HG03095 (cell line): ENCODE measurements around the gene MAPK13.
"Not testable (repeated sequence)": the region's sequence is repeated elsewhere in the genome, so short reads cannot be mapped to it uniquely, and the experiment has no call there.

Experiments used
- ATAC-seq: cut with Tn5 transposase; IDR thresholded peaks from one replicate; pipeline ENCODE4 v1.9.1; 2021; ENCODE audit warnings: moderate library complexity; ENCODE audit not compliant: unreplicated experiment

Gene MAPK13

DNA sequence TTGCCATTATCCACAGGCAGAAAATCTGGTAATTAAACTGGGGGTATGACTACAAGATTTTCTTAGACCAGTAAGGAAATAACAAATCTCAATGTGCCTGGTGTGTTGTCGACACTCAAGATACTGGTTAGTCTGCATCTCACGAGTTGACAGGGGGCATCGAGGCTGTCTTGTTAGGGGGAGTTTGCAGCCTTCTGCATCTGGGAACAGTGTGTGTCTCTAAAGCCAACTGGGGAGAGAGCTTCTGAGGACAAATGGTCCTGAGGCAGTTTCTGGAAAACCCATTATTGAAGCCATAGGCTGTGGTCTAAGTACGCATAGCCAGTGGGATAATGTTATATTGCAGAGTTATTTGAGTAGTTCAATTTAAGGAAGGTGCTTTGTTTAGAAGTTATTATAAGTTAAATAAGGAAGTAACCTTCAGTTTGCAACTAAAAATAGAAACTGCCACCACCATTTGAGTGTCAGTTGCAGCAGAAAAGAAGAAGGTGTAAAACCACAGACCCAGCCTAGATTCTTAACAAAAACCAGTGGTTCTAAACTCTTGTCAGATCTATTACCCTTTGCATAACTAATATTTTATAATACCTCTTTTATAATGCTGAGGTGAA is 15.4 kb upstream of the MAPK13 start:
- ATAC-seq, result no peak

DNA sequence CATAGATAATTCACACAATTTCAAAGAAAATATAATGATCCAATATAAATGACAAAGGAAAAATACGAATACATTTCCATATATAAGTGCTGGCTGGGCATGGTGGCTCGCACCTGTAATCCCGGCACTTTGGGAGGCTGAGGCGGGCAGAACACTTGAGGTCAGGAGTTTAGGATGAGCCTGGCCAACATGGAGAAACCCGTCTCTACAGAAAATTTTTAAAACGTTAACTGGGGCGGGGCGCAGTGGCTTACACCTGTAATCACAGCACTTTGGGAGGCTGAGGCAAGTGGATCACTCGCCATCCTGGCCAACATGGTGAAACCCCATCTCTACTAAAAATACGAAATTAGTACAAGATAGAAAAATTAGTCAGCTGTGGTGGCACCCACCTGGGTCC is 14.9 kb upstream of the MAPK13 start:
- ATAC-seq, result no peak

DNA sequence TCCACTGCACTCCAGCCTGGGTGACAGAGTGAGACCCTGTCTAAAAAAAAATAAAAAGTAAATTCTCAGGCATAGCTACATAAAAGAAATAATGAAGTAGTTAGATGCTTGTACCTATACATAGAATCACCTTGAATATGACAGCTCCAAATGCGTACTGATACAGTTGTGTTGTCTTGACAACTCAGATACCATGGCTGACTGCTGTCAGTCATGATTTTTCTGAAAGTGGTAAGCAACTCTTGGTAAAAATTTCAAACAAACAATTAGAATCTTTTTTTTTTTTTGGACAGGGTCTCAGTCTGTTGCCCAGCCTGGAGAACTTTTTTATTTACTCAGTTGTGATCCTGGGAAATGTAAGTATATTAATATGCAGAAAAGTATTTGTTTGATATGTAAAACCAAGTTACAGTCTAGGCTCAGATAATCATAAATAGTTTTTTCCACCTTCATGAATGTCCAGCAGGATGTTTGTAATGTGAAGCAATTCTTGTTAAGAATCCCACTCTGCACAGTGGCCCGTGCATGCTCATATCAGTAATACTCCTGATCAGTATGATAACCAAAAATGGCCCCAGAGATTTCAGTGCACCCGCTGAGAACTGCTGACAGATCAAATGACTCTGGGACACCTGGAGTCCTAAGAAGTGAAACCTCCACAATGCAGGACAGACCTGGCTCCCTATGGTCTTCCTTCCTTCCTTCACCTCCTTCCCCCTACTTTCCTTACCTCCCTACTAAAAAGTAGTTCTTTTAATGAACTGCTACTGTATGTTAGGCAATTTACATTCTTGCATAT is 14.0 kb upstream of the MAPK13 start:
- ATAC-seq, result no peak

DNA sequence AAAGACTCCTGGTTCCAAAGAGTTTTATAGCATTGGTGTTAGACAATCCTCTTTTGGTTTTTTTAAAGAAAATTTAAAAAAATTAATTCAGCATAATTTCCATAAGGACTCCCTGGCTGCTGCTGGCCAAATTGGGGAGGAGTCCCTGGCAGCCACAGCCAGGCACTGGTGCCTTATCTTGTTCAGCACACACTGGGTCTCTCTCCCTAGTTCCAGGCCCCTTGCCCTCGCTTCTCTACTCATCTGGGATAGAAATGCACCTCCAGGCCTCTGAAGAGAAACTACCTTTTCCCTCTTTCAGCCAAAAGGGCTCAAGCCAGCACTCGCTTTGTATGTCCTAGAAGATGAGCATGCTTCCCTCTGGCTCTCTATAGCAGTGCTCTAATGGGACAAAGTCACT is 13.4 kb upstream of the MAPK13 start:
- ATAC-seq, result no peak

DNA sequence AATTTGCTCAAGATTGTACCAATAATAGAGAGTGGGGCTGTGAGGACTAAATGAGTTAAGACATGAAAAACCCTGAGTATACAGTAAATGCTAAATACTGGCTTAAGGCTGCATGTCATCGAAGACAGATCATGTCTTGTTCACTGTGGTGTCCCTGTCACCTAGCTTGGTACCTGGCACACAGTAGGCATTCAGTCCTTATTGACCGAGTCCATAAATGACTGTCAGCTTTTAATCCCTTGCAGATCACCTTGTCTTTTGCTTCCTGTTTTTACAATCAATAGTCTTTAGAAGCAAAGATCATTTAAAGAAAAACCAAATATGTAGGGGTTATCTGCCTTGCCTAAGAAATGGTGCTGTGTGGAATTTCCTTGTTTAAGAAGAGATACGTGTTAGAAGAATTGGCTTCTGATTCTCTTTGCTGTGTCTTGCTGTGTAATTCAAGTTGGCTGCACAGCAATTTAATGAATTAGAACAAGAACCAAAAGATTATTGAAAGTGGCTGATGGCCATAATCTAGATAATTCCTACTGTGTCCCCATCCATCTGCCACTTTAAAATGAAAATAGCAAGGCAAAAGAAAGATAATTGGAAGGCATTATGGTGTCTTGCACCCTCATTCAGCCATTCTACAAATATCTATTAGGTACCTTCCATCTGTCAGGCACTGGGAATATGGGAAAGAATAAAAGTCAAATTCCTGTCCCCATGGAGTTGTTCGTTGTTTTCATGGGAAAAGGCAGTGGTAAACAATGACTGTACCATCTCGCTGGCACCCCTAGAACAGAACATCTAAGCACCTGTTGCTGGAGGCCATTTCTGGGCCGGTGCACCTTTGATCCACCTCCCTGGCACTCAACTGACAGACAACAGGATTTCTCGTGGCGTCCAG is 12.4 kb upstream of the MAPK13 start:
- no peak for ATAC-seq

DNA sequence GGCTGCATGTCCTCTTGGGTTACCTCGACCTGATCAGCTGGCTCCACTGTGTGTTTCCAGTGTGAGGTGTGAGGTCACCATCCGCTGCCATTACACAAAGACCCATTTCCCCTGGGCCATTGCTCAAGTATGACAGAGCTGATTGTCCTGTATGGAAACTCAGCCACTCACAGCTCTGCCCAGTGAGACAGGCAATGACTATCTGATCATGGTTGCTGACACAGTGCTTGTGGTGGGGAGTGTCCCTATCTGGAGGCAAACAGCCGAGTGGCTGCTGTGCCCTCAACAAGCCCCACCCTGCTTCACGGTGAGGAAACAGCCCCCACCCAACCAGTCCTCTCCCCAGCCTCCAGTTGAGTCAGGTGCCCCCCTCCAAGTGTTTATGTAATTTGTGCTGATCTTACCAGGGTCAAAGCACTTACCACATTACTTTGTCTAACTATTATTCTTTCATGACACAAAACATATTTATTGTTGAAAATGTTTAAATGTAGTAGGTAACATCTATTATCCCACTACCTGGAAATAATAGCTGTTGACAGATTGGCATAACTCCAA is 11.7 kb upstream of the MAPK13 start:
- ATAC-seq, result no peak

DNA sequence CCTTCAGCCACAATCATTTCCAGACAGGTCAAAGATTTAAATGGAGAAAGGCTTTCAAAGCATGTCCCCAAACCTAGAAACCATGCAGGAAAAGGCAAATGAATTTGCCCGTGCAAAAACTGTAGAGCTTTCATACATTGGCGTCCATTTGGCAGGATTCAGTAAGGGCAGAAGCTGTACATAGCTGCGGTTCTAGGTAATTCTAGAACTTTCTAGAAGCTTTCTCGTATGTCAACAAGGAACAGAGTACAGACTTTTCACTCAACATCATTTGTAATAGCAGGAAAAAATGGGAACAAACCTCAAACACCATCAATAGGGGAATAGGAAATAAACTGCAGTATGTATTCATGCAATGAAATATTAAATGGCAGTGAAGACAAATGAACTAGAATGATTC is 11.1 kb upstream of the MAPK13 start:
- ATAC-seq, result no peak

DNA sequence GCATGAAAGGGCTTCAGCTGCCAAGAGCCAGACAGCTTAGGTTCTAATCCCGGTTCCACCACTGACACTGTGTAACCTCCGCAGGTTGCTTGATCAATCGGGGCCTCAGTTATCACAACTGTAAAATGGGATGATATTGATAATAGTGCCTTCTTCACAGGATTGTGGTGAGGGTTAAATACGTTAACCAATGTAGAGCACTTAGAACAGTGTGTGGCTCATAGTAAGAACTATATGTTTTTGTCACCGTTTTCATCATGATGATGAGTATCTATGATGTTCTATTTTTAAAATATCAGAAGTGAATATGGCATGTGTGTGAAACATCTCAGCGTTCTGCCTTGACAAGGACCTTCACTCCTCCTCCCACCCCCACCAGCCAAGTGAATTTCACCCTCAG is 10.3 kb upstream of the MAPK13 start:
- ATAC-seq, result no peak

DNA sequence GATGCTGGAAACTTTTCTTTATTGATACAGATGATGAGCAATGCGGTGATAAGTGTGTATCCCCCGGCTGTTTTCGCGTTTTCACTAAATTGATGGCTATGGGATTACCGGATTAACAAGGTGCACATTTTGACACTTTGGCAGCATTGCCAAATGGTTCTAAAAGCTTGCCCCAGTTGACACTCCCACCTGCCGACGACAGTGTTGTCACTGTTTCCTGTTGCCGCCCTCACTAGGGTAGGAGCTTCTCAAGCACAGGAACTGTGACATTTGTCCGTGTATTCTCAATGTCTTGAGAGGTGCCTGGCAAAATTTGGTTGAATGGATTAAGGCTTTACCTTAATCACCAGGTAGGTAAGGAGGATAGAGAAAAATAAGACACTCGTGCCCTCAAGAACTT is 9.8 kb upstream of the MAPK13 start:
- no peak for ATAC-seq

DNA sequence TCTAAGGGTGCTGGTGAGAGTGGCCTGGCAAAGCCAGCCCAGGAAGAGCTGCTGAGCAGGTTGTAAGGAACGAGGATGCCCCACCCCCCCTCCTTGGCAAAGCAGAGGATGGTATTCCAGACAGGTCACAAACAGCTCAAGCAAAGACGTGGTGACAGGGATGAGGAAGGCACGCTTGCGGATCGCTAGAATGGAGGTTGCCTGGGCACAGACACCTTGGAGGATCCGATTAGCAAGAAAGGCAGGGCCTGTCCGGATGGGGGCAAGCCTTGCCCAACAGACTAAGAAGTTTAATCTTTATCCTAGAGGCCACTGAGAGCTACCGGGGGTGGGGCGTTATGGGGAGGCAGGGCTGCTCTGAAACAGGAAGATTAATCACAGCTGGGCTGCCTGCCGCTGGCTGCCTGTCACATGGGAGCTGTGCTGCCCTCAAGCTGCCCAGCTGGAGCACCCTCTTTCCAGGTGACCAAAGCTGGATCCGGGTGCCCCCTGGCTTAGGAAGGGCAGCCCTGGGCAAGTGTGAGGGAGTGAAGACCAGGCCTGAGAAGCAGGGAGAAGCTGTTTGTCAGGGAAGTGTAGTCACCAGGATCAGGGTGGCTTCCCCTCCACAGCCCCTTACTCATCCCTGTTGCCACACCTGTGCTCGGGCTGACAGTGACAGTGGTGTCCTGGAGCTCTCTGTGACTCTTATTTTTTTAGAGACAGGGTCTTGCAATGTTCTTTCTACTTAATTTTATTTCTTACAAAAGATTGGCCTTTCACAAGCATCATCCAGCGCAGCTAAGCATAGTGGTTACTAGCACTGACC is 9.1 kb upstream of the MAPK13 start:
- no peak for ATAC-seq

DNA sequence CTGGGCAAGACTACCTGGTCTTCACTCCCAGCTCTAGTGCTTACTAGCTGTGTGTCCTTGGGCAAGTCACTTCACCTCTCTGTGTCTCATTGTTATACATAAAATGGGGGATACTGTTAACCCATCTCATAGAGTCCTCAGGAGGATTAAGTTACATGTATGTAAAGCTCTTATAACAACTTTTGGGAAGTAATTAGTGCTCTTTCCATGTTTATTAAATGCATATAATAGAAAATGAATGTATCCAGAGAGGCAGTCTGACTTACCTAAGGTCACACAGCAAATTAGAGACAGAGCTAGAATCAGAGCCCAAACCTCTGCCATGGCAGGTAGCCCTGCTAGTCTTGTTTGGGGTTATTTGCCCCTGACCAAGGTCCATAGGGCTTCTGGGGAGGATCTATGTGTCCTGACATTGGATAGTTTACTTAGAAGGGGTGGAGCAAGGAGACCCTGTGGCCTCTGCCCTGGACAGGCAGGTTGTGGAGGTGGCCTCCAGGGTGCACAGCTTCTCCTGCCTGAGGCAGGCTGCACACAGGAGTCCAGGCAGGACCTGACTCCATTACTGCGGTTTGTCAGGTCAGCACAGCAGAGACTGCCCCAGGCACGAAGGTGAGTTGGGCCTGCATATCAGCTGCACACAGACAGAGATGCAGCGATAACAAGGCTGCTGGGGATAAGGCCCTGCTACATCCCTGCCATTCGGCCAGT is 8.4 kb upstream of the MAPK13 start:
- ATAC-seq, result no peak

DNA sequence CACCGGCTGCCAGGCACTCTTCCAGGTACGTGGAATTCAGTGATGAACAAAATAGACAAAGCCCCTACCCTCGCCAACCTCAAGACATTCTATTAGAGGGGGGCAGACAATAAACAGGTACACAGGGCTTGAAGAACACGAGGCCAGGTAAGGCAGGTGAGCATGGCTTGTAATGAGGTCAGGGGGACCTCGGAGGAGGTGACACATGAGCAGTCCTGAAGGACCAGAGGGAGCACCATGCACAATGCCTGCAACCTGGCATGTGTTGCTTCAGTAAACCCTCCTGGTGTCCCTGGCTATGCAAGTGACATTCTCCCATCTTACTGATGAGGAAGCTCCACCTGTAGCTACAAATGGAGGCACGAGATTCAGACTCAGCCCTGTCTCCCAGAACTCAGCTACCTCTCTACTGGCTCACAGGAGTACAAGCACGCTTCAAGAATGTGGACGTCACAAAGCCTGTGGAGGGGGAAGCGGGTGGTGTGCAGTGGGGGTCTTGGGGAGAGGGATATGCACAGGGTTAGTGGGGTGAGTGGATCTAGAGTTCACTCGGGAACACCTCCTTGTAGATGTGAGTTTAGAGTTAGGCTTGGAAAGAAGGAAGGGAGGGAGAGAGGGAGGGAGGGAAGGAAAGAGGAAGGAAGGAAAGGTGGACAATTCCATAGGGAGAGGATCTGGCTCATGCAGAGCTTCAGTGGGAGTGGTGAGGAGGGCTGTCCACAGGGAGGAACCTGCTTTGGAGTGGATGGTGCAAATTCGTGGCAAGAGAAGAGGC is 7.6 kb upstream of the MAPK13 start:
- no peak for ATAC-seq

DNA sequence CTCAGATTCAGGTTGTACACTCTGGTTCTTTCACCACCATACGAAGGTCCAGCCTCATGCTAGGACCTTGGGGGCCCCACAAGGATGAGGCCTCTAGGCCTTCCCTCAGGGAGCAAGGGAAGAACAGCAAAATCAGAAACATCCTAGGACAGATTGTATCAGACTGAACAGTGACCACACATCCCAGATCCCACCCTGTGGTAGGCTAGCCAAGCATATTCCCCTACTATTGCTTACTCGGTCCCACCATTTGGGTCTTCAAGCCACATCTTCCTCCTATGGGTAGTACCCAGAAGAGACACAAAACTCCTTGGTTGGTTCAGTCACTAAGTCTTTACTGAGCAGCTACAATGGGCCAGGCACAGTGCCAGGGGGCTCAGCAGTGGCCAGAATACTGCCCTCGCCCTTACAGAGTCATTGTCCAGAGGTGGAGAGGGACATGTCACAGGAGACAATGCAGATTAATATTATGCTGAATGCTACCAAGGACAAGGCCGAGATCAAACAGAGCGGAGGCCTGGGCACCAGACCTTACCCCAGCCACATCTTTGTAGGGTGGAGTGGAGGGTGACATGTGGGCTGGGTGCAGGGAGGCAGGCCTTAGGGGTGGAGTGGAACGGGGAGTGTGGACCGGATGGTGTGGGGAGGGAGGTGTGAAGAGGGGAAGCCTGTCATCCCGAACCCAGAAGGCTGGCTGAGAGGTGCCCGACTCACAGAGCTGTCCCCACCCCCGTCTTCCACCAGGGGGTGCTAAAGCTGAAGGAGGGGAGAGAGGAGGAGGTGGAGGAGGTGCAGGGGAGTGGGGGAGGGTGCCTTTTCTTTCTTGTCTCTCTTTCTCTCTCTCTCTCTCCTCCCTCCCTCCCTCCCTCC is 6.8 kb upstream of the MAPK13 start:
- no peak for ATAC-seq

DNA sequence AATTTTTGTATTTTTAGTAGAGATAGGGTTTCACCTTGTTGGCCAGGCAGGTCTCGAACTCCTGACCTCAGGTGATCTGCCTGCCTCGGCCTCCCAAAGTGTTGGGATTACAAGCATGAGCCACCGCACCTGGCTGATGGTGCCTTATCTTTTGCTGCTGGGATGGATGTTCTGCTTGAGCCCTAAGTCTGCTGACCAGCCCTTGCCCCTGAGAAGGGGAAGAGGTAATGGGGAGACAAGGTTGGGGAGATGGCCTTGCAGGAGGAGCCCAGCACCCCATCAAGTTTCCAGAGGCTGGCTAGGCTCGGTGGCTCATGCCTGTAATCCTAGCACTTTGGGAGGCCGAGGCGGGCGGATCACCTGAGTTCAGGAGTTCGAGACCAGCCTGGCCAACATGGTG is 6.0 kb upstream of the MAPK13 start:
- ATAC-seq, result not testable (repeated sequence)

DNA sequence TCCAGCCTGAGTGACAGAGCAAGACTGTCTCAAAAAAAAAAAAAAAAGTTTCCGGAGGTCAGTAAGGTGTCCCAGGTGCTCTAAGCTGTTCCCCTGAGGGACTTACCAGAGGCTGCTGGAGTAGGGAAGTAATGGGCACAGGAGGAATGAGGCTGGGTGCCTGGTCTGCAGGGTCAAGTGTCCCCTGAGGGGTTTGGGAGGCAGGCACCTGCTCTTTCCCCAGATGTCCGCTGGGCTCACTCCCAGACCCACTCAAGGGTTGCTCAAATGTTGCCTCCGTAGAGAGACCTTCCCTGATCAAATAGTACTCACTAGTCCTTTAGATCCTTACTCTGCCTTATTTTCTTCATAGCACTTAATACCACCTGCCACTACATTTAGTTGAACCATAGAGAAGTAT is 5.4 kb upstream of the MAPK13 start:
- no peak for ATAC-seq

DNA sequence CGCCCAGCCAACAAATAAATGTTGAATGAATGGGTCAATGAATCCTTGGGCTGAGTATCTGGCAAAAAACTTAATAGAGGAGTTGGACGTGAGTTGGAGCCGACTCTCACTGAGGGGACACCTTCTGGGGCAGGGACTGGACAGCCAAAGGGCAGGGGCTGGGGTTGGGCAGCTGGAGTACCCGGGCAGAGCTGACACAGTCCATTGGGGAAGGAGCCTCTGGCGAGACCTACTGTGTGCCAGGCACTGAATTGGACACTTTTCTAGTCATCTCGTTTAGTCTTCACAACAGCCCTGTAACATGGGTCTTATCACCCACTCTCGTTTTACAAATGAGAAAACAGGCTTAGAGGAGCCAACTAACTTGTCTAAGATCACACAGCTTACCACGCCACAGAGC is 4.7 kb upstream of the MAPK13 start:
- ATAC-seq, result no peak

DNA sequence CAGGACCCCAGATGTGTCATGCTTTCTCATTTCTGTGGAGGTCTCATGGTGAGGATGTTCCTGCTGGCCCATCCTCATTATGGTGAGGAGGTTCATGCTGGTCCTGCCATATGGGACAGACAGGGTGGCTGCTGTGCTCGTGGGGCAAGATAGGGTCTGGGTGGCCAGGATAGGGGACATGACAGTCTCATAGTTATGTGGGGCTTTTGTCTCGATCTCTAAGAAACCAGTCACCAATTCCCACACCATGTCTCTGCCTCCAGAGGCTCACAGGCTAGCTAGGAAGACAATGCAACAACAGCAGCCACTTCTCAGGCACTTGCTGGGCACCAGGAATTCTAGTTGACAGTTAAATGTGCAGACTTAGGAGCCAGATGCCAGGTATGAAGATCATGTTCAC is 4.2 kb upstream of the MAPK13 start:
- ATAC-seq, result no peak
